Thoracic aorta (tissue), 2 donors: ENCODE results near the gene UNC119B. TPM values are rescaled to one million over a fixed set of nuclear protein-coding genes. Genes with fewer than 3 reads are reported as not detected.

Experiments used
- ATAC-seq: fragments of 150-250 bp; one replicate; pipeline ENCODE4 v1.8.0; 2017; ENCODE audit warnings: low read depth; ENCODE audit not compliant: insufficient number of reproducible peaks, low FRiP score
- DNase-seq: peaks from one replicate; pipeline ENCODE4 v3.0.0-alpha.2; 2020; ENCODE audit warnings: low spot score
- H3K27ac ChIP-seq, 2 donors: fragments of 200-600 bp; sonication (generic); 1 replicate in 1 of 2; 2 replicates in 1 of 2; pipeline ENCODE4 v1.5.1; 2016; ENCODE audit warnings: mild to moderate bottlenecking in 2 of 2, moderate library complexity in 2 of 2
- H3K27me3 ChIP-seq: fragments of 200-600 bp; sonication (generic); replicated peaks from 2 replicates; pipeline ENCODE4 v1.6.0; 2016; ENCODE audit warnings: mild to moderate bottlenecking; ENCODE audit not compliant: insufficient read depth
- H3K36me3 ChIP-seq: fragments of 200-600 bp; sonication (generic); one replicate; pipeline ENCODE4 v1.5.1; 2016
- H3K4me1 ChIP-seq, 2 donors: fragments of 200-600 bp; sonication (generic); 1 replicate in 1 of 2; 2 replicates in 1 of 2; pipeline versions ENCODE4 v1.5.1 to v1.6.0; 2016; ENCODE audit warnings: low read depth in 2 of 2, mild to moderate bottlenecking in 1 of 2; ENCODE audit not compliant: control insufficient read depth in 1 of 2
- H3K4me3 ChIP-seq: fragments of 200-600 bp; sonication (generic); 2 replicates; pipeline ENCODE4 v1.5.1; 2016; ENCODE audit warnings: mild to moderate bottlenecking
- H3K9me3 ChIP-seq: fragments of 200-600 bp; sonication (generic); 2 replicates; pipeline ENCODE4 v1.5.1; 2016
- CTCF ChIP-seq: fragments of 200-600 bp; sonication (generic); IDR thresholded peaks from one replicate; pipeline ENCODE4 v1.5.1; 2019; ENCODE audit warnings: antibody characterized with exemption
- total RNA-seq, 2 donors: library from RNA; depleted of rRNA; stranded (reverse); fragments of >200 nt; gene quantifications; one replicate each; pipeline versions ENCODE4 v1.1.0 to v1.2.3, GENCODE V29; 2016

Gene UNC119B
- total RNA-seq, 2 donors from 2014 or later: 26.0 to 26.8 TPM

GRCh38 chr12:120719072-120719471 lies 8.8 kb downstream of the UNC119B start:
- Histone ChIP-seq H3K36me3 (peaks cover 51% of the 10 kb centered on the region), H3K27ac (no peak overlapping the region)
- ATAC-seq: no peak

GRCh38 chr12:120719496-120720233 lies 9.4 kb downstream of the UNC119B start:
- H3K4me3 ChIP-seq: no peak overlapping the region
- no peak for ATAC-seq
- H3K4me1 ChIP-seq: peaks cover 0 to 1% of the 10 kb centered on the region in 2 donors
- no peak for TF ChIP-seq CTCF
- H3K27ac ChIP-seq: no peak overlapping the region
- H3K9me3 ChIP-seq: no peaks in the 10 kb centered on the region
- peaks cover 51% of the 10 kb centered on the region for H3K36me3 ChIP-seq
- no peaks in the 10 kb centered on the region for H3K27me3 ChIP-seq
- no peak for DNase-seq

More at GRCh38 chr12:120719072-120719471, 8.8 kb downstream of the UNC119B start:
- H3K4me3 ChIP-seq: no peak overlapping the region
- H3K9me3 ChIP-seq: no peaks in the 10 kb centered on the region
- TF ChIP-seq CTCF: no peak
- no peaks in the 10 kb centered on the region for H3K4me1 ChIP-seq
- no peak for DNase-seq
- no peaks in the 10 kb centered on the region for H3K27me3 ChIP-seq

- peaks cover 7 to 9% of the 10 kb centered on the region in 2 donors for H3K4me1 ChIP-seq
- TF ChIP-seq CTCF: no peak
- peaks cover 47% of the 10 kb centered on the region for H3K36me3 ChIP-seq
- no peak for ATAC-seq
- no peak overlapping the region for H3K4me3 ChIP-seq
- no peak for DNase-seq
- H3K27me3 ChIP-seq: no peaks in the 10 kb centered on the region
- H3K27ac ChIP-seq: no peak overlapping the region
- no peaks in the 10 kb centered on the region for H3K9me3 ChIP-seq
These were observed 10.2 kb downstream of the UNC119B start for GRCh38 chr12:120720234-120720986.

- no peak for DNase-seq
- TF ChIP-seq CTCF: no peak
- H3K9me3 ChIP-seq: no peaks in the 10 kb centered on the region
- peaks cover 9 to 11% of the 10 kb centered on the region in 2 donors for H3K4me1 ChIP-seq
- no peak overlapping the region for H3K27ac ChIP-seq
- H3K4me3 ChIP-seq: no peak overlapping the region
- peaks cover 45% of the 10 kb centered on the region for H3K36me3 ChIP-seq
- ATAC-seq: no peak
- H3K27me3 ChIP-seq: no peaks in the 10 kb centered on the region
These were observed 10.9 kb downstream of the UNC119B start for GRCh38 chr12:120720987-120721801.

GRCh38 chr12:120721866-120722265 lies 11.6 kb downstream of the UNC119B start:
- H3K27ac ChIP-seq: no peak overlapping the region
- ATAC-seq: no peak
- H3K4me1 ChIP-seq: peaks cover 10 to 17% of the 10 kb centered on the region in 2 donors

More at GRCh38 chr12:120721866-120722265, 11.6 kb downstream of the UNC119B start:
- Histone ChIP-seq H3K4me3 (no peak overlapping the region), H3K36me3 (peaks cover 39% of the 10 kb centered on the region), H3K27me3 (no peaks in the 10 kb centered on the region), H3K9me3 (no peaks in the 10 kb centered on the region)
- no peak for DNase-seq
- no peak for TF ChIP-seq CTCF
